GM23248 (cell line): ENCODE data around the gene HK1. TPM values are rescaled to one million over a fixed set of nuclear protein-coding genes. Genes with fewer than 3 reads are reported as not detected.
"Not testable (repeated sequence)": the region's sequence is repeated elsewhere in the genome, so short reads cannot be mapped to it uniquely, and the experiment has no call there.

Experiments
- DNase-seq: peaks from one replicate; pipeline ENCODE4 v3.0.0-alpha.2; 2015
- H2AFZ ChIP-seq: fragments of 200-600 bp; sonication (generic); 2 replicates; pipeline ENCODE4 v1.6.1; 2016; ENCODE audit warnings: antibody characterized with exemption
- H3F3A ChIP-seq: fragments of 200-600 bp; sonication (generic); 2 replicates; pipeline ENCODE4 v1.6.1; 2016; ENCODE audit warnings: mild to moderate bottlenecking, antibody characterized with exemption, mixed run types; ENCODE audit not compliant: insufficient read depth
- H3K27ac ChIP-seq: fragments of 200-600 bp; sonication (generic); 2 replicates; pipeline ENCODE4 v1.5.1; 2016; ENCODE audit warnings: mild to moderate bottlenecking
- H3K27me3 ChIP-seq: fragments of 200-600 bp; sonication (generic); replicated peaks from 2 replicates; pipeline ENCODE4 v1.6.1; 2016; ENCODE audit warnings: mild to moderate bottlenecking; ENCODE audit not compliant: insufficient read depth
- H3K36me3 ChIP-seq: fragments of 200-600 bp; sonication (generic); 2 replicates; pipeline ENCODE4 v1.6.1; 2016; ENCODE audit warnings: low read depth, mild to moderate bottlenecking
- H3K4me1 ChIP-seq: fragments of 200-600 bp; sonication (generic); 2 replicates; pipeline ENCODE4 v1.6.1; 2016; ENCODE audit warnings: mild to moderate bottlenecking; ENCODE audit not compliant: insufficient read depth
- H3K4me2 ChIP-seq: fragments of 200-600 bp; sonication (generic); one replicate; pipeline ENCODE4 v1.6.1; 2016; ENCODE audit warnings: mild to moderate bottlenecking; ENCODE audit not compliant: unreplicated experiment
- H3K4me3 ChIP-seq: fragments of 200-600 bp; sonication (generic); 2 replicates; pipeline ENCODE4 v1.5.1; 2016; ENCODE audit warnings: mild to moderate bottlenecking
- H3K79me2 ChIP-seq: fragments of 200-600 bp; sonication (generic); 2 replicates; pipeline ENCODE4 v1.6.1; 2016; ENCODE audit warnings: mild to moderate bottlenecking; ENCODE audit not compliant: insufficient read depth
- H3K9ac ChIP-seq: fragments of 200-600 bp; sonication (generic); 2 replicates; pipeline ENCODE4 v1.6.1; 2016; ENCODE audit warnings: mild to moderate bottlenecking
- H3K9me2 ChIP-seq: fragments of 200-600 bp; sonication (generic); 2 replicates; pipeline ENCODE4 v1.6.1; 2016; ENCODE audit warnings: mixed run types, mild to moderate bottlenecking, moderate library complexity; ENCODE audit not compliant: insufficient read depth
- H3K9me3 ChIP-seq: fragments of 200-600 bp; sonication (generic); one replicate; pipeline ENCODE4 v1.6.1; 2017; ENCODE audit warnings: low read depth
- H4K20me1 ChIP-seq: fragments of 200-600 bp; sonication (generic); 2 replicates; pipeline ENCODE4 v1.6.0; 2016; ENCODE audit not compliant: insufficient read depth
- EZH2 ChIP-seq: fragments of 200-600 bp; sonication (generic); IDR thresholded peaks from 2 replicates; pipeline ENCODE4 v1.6.1; 2018; ENCODE audit warnings: antibody characterized with exemption, mild to moderate bottlenecking; ENCODE audit not compliant: insufficient read depth, poor library complexity, severe bottlenecking
- EZH2phosphoT487 ChIP-seq: fragments of 200-600 bp; sonication (generic); IDR thresholded peaks from 2 replicates; pipeline ENCODE4 v1.6.1; 2018; ENCODE audit warnings: antibody characterized with exemption, moderate library complexity, mild to moderate bottlenecking, low read depth; ENCODE audit not compliant: insufficient read depth
- WGBS, 2 experiments: methylation state at CpG; one replicate each; pipeline ENCODE4 v1.1.6; 2015 to 2017; ENCODE audit warnings: low lambda C conversion rate in 2 of 2, low coverage in 1 of 2; ENCODE audit errors: missing lambda C conversion rate in 2 of 2; 5-methylcytosine and 5-hydroxymethylcytosine counted together
- in situ Hi-C: fragments of 300-500 bp; cut with MboI; formaldehyde crosslinking; loops from 2 replicates; pipeline ENCODE4 v1.15.0; 2020
- polyA plus RNA-seq: library from polyadenylated mRNA; unstranded; fragments of >200 nt; fragmentation: Nextera tagmentation; extraction: Ambion mirVana; gene quantifications from 2 replicates; pipeline ENCODE4 v1.2.1, GENCODE V29; 2016
- total RNA-seq: library from RNA; depleted of rRNA; stranded (reverse); fragments of >200 nt; shearing (Covaris generic); gene quantifications from 2 replicates; pipeline ENCODE4 v1.2.3, GENCODE V29; 2014

HK1 gene
- total and polyA plus RNA-seq, 2 experiments from 2014 or later, result 96.6 to 134 TPM

GRCh38 chr10:69321865-69322264 lies 43.6 kb downstream of the HK1 start:
- H3K4me1 ChIP-seq, result peaks cover 25% of the 10 kb centered on the region
- H3F3A ChIP-seq, result peaks cover 17% of the 10 kb centered on the region
- H3K27me3 ChIP-seq, result no peaks in the 10 kb centered on the region
- no peak overlapping the region for H3K4me3 ChIP-seq
- in situ Hi-C loops, result no loop called here
- no peaks in the 10 kb centered on the region for H3K36me3 ChIP-seq
- no peak overlapping the region for H2AFZ ChIP-seq
- no peaks in the 10 kb centered on the region for H3K9me2 ChIP-seq
- no peaks in the 10 kb centered on the region for H3K9me3 ChIP-seq
- DNase-seq, result no peak
- TF ChIP-seq EZH2phosphoT487 (no peak), EZH2 (no peak)
- H3K27ac ChIP-seq, result no peak overlapping the region
- H3K9ac ChIP-seq, result no peak overlapping the region
- H3K4me2 ChIP-seq, result no peak overlapping the region
- peaks cover 4% of the 10 kb centered on the region; the same call in 1 of the 2 replicates for H4K20me1 ChIP-seq
- 83 to 86% methylated on average over 5 of the region's 5 CpGs for WGBS, 2 experiments
- peaks cover 82% of the 10 kb centered on the region for H3K79me2 ChIP-seq

- H3K9me3 ChIP-seq, H3K36me3 ChIP-seq, H3K27me3 ChIP-seq, H4K20me1 ChIP-seq, H3K27ac ChIP-seq, H3K9ac ChIP-seq, H2AFZ ChIP-seq, in situ Hi-C loops, H3K9me2 ChIP-seq, H3K4me2 ChIP-seq, DNase-seq, H3K4me3 ChIP-seq: not testable (repeated sequence)
- Histone ChIP-seq H3K4me1 (peaks cover 23% of the 10 kb centered on the region), H3K79me2 (peaks cover 87% of the 10 kb centered on the region), H3F3A (peaks cover 12% of the 10 kb centered on the region)
- WGBS, 2 experiments, result 91% methylated on average over 7 of the region's 7 CpGs
Measured at GRCh38 chr10:69322346-69322745, 44.0 kb downstream of the HK1 start.

GRCh38 chr10:69323622-69324021 lies 45.3 kb downstream of the HK1 start:
- Histone ChIP-seq H3K36me3 (no peaks in the 10 kb centered on the region), H3K27ac (no peak overlapping the region), H4K20me1 (peaks cover 11% of the 10 kb centered on the region; the same call in 1 of the 2 replicates), H2AFZ (no peak overlapping the region), H3K4me1 (peaks cover 23% of the 10 kb centered on the region), H3F3A (peaks cover 6% of the 10 kb centered on the region; the same call in 1 of the 2 replicates), H3K9ac (no peak overlapping the region), H3K9me3 (no peaks in the 10 kb centered on the region), H3K79me2 (peaks cover 100% of the 10 kb centered on the region), H3K27me3 (no peaks in the 10 kb centered on the region), H3K4me3 (no peak overlapping the region), H3K4me2 (no peak overlapping the region), H3K9me2 (no peaks in the 10 kb centered on the region)
- TF ChIP-seq EZH2phosphoT487 (no peak), EZH2 (no peak)
- 58 to 62% methylated on average over 2 of the region's 2 CpGs for WGBS, 2 experiments
- DNase-seq, result no peak
- in situ Hi-C loops, result no loop called here

GRCh38 chr10:69324583-69324982 lies 46.3 kb downstream of the HK1 start:
- WGBS, 2 experiments, result 95 to 97% methylated on average over 1 of the region's 1 CpG
- Histone ChIP-seq H3K79me2 (peaks cover 100% of the 10 kb centered on the region), H3K9ac (no peak overlapping the region)

GRCh38 chr10:69325637-69326523 lies 47.6 kb downstream of the HK1 start:
- H3F3A ChIP-seq, H3K9me3 ChIP-seq, H3K27ac ChIP-seq, H3K9ac ChIP-seq, H3K4me3 ChIP-seq, in situ Hi-C loops, DNase-seq, H3K9me2 ChIP-seq, H3K36me3 ChIP-seq, H3K27me3 ChIP-seq, H2AFZ ChIP-seq, H3K4me2 ChIP-seq: not testable (repeated sequence)
- Histone ChIP-seq H3K4me1 (peaks cover 13% of the 10 kb centered on the region), H4K20me1 (peaks cover 16% of the 10 kb centered on the region; the same call in 1 of the 2 replicates), H3K79me2 (peaks cover 100% of the 10 kb centered on the region)
- 83 to 86% methylated on average over 23 to 24 of the region's 24 CpGs for WGBS, 2 experiments

More at GRCh38 chr10:69324583-69324982, 46.3 kb downstream of the HK1 start:
- peaks cover 23% of the 10 kb centered on the region for H3K4me1 ChIP-seq
- H3K9me2 ChIP-seq, result no peaks in the 10 kb centered on the region
- no peak for DNase-seq
- in situ Hi-C loops, result no loop called here
- peaks cover 20% of the 10 kb centered on the region; the same call in 1 of the 2 replicates for H4K20me1 ChIP-seq
- H3F3A ChIP-seq, result peaks cover 5% of the 10 kb centered on the region; the same call in 1 of the 2 replicates
- H3K4me3 ChIP-seq, result no peak overlapping the region
- H3K27ac ChIP-seq, result no peak overlapping the region
- H2AFZ ChIP-seq, result no peak overlapping the region
- H3K4me2 ChIP-seq, result no peak overlapping the region
- H3K36me3 ChIP-seq, result no peaks in the 10 kb centered on the region
- H3K9me3 ChIP-seq, result no peaks in the 10 kb centered on the region
- no peaks in the 10 kb centered on the region for H3K27me3 ChIP-seq
- TF ChIP-seq EZH2phosphoT487, result no peak
